Keratinocyte (primary cell): Measurements from ENCODE around the gene TOMM22. TPM values are rescaled to one million over a fixed set of nuclear protein-coding genes. Genes with fewer than 3 reads are reported as not detected.

Source experiments
- DNase-seq: peaks from one replicate; pipeline ENCODE4 v3.0.0-alpha.2; 2011; ENCODE audit warnings: low read depth, missing footprints, low spot score
- FAIRE-seq: peaks from 2 replicates; lab custom pipeline; 2011; peaks lifted over from hg19 to GRCh38; lab: Jason Lieb, UNC
- H2AFZ ChIP-seq: 2 replicates; pipeline ENCODE4 v1.6.0; 2012; ENCODE audit warnings: low read length, control low read depth, inconsistent platforms; ENCODE audit not compliant: control insufficient read depth
- H3K27ac ChIP-seq: 2 replicates; pipeline ENCODE4 v1.5.1; 2011; ENCODE audit warnings: low read length; ENCODE audit not compliant: control insufficient read depth, insufficient read depth
- H3K27me3 ChIP-seq: 3 replicates; pipeline ENCODE4 v1.6.0; 2011; ENCODE audit warnings: low read length; ENCODE audit not compliant: control insufficient read depth, insufficient read depth; ENCODE audit errors: extremely low read depth
- H3K36me3 ChIP-seq, 2 experiments: 2 replicates in 1 of 2; 3 replicates in 1 of 2; pipeline ENCODE4 v1.5.1; 2011; ENCODE audit warnings: low read length in 2 of 2, mild to moderate bottlenecking in 1 of 2; ENCODE audit not compliant: control insufficient read depth in 2 of 2, insufficient read depth in 2 of 2; ENCODE audit errors: extremely low read depth in 1 of 2
- H3K4me1 ChIP-seq: 3 replicates; pipeline ENCODE4 v1.5.1; 2011; ENCODE audit warnings: low read length; ENCODE audit not compliant: control insufficient read depth, insufficient read depth; ENCODE audit errors: extremely low read depth
- H3K4me2 ChIP-seq: 3 replicates; pipeline ENCODE4 v1.6.0; 2011; ENCODE audit warnings: low read depth, low read length; ENCODE audit not compliant: control insufficient read depth, insufficient read depth; ENCODE audit errors: extremely low read depth
- H3K4me3 ChIP-seq, 3 experiments: fragments of 200-600 bp in 1 of 3; sonication (generic) in 1 of 3; 2 replicates in 2 of 3; 3 replicates in 1 of 3; pipeline ENCODE4 v1.5.1; 2011 to 2016; ENCODE audit warnings: low read length in 3 of 3, mild to moderate bottlenecking in 3 of 3, control low read depth in 2 of 3, inconsistent platforms in 1 of 3, low read depth in 1 of 3, mixed read lengths in 1 of 3, mixed run types in 1 of 3, moderate library complexity in 1 of 3; ENCODE audit not compliant: control insufficient read depth in 2 of 3, insufficient read depth in 2 of 3; ENCODE audit errors: extremely low read depth in 1 of 3
- H3K79me2 ChIP-seq: 2 replicates; pipeline ENCODE4 v1.6.0; 2012; ENCODE audit warnings: low read length; ENCODE audit not compliant: control insufficient read depth, insufficient read depth
- H3K9ac ChIP-seq: 3 replicates; pipeline ENCODE4 v1.6.0; 2011; ENCODE audit warnings: low read length; ENCODE audit not compliant: control insufficient read depth, insufficient read depth; ENCODE audit errors: extremely low read depth
- H3K9me1 ChIP-seq: 3 replicates; pipeline ENCODE4 v1.6.0; 2011; ENCODE audit warnings: low read length; ENCODE audit not compliant: control insufficient read depth, insufficient read depth; ENCODE audit errors: extremely low read depth
- H3K9me3 ChIP-seq: 2 replicates; pipeline ENCODE4 v1.5.1; 2012; ENCODE audit warnings: low read depth, low read length; ENCODE audit not compliant: control insufficient read depth
- H4K20me1 ChIP-seq: 3 replicates; pipeline ENCODE4 v1.6.0; 2011; ENCODE audit warnings: low read length; ENCODE audit not compliant: control insufficient read depth, insufficient read depth; ENCODE audit errors: extremely low read depth
- EZH2 ChIP-seq: IDR thresholded peaks from one replicate; pipeline ENCODE4 v1.6.1; 2012; ENCODE audit warnings: inconsistent platforms, mild to moderate bottlenecking, low read length, moderate library complexity
- dilution Hi-C: fragments of 300-500 bp; cut with MboI; formaldehyde crosslinking; loops from one replicate; pipeline ENCODE4 v1.7.0; 2020; ENCODE audit warnings: low sequenced_read_pairs; ENCODE audit not compliant: extremely low pct_ligation_motif_present
- polyA plus RNA-seq, 5 experiments: library from polyadenylated mRNA; depleted of rRNA in 3 of 5; stranded (reverse) in 3 of 5; stranded (forward) in 1 of 5; unstranded in 1 of 5; fragments of >200 nt; gene quantifications; 1 replicate in 1 of 5; 2 replicates in 3 of 5; 3 replicates in 1 of 5; pipeline versions ENCODE4 v1.2.1 to v1.2.3, GENCODE V29; 2011 to 2012; ENCODE audit warnings: missing spikeins in 2 of 5, low read depth in 1 of 5, low replicate concordance in 1 of 5
- TF ChIP-seq, protein P1 (sequence below), 3 experiments: IDR thresholded peaks in 1 of 3; conservative IDR thresholded peaks in 1 of 3; optimal IDR thresholded peaks in 1 of 3; 2 replicates in 2 of 3; 3 replicates in 1 of 3; pipeline versions ENCODE3 to v1.5.1; 2011; ENCODE audit warnings: low read length in 3 of 3, mild to moderate bottlenecking in 3 of 3, moderate library complexity in 2 of 3, control low read depth in 1 of 3, inconsistent platforms in 1 of 3; ENCODE audit not compliant: insufficient read depth in 2 of 3; ENCODE audit errors: extremely low read depth in 1 of 3

TOMM22 gene
- polyA plus RNA-seq, 1 donor (not counting 4 experiments of a cell fraction or from before 2014, with no cell fraction given), result 81.8 TPM

DNA sequence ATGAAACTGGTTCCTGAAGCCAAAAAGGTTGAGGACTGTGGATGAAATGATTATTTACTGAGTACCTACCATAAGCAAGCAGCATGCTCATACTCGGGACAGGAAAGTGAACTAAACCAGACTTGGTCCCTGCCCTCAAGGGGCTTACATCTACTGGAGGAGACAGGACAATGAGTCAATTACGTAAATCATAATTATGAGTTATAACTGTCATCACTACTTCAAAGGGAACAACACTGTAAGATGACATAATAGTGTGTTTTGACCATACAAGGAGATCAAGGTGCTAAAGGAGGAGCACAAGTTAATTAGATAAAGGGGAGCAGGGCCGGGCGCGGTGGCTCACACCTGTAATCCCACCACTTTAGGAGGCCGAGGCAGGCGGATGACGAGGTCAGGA is 28.0 kb upstream of the TOMM22 start:
- H3K36me3 ChIP-seq, result no peaks in the 10 kb centered on the region
- dilution Hi-C loops, result no loop called here
- FAIRE-seq, result no peak

DNA sequence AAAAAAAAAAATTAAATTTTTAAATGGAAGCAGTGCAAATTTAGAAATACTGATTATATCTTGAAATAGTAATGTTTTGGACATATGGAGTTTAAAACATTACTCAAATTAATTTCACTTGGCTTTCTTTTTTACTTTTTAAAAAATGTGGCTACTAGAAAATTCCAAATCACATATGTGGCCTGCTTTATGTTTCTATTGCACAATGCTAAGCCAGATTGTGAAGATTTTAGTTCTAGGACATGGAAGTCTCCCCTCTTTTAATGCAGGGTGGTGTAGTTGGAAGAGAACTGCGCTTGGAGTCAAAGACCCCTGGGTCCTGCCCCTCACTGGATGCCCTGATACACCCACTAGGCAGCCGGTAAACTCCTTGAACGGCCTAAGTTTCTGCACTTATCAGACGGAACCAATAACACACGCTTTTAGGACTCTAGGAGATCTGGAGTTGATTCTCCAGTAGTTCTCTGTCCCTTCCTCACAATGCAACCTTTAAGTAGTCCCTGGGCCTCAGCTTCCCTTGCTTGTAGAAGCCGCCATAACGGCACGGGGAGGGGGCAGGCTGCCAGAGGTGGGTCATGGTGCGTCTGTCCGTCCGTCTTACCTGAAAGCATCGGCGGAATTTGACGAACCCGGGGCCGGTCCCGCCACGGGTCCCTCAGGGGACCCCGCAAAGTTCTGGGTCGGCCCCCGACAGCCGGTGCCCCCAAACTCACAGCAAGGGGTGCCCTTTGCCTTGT is 26.1 kb upstream of the TOMM22 start:
- no peak for DNase-seq
- dilution Hi-C loops, result no loop called here

More for the DNA sequence above, 28.0 kb upstream of the TOMM22 start:
- no peaks in the 10 kb centered on the region for H3K27me3 ChIP-seq
- DNase-seq, result no peak
- no peak overlapping the region for H3K4me2 ChIP-seq
- H3K9me3 ChIP-seq, result no peaks in the 10 kb centered on the region
- H3K79me2 ChIP-seq, result peaks cover 11% of the 10 kb centered on the region
- no peak overlapping the region for H3K4me3 ChIP-seq
- H3K27ac ChIP-seq, result no peak overlapping the region
- no peak overlapping the region for H2AFZ ChIP-seq
- H4K20me1 ChIP-seq, result no peaks in the 10 kb centered on the region
- H3K9me1 ChIP-seq, result no peaks in the 10 kb centered on the region
- H3K4me1 ChIP-seq, result peaks cover 16% of the 10 kb centered on the region
- H3K9ac ChIP-seq, result no peak overlapping the region
- TF ChIP-seq, protein P1, sequence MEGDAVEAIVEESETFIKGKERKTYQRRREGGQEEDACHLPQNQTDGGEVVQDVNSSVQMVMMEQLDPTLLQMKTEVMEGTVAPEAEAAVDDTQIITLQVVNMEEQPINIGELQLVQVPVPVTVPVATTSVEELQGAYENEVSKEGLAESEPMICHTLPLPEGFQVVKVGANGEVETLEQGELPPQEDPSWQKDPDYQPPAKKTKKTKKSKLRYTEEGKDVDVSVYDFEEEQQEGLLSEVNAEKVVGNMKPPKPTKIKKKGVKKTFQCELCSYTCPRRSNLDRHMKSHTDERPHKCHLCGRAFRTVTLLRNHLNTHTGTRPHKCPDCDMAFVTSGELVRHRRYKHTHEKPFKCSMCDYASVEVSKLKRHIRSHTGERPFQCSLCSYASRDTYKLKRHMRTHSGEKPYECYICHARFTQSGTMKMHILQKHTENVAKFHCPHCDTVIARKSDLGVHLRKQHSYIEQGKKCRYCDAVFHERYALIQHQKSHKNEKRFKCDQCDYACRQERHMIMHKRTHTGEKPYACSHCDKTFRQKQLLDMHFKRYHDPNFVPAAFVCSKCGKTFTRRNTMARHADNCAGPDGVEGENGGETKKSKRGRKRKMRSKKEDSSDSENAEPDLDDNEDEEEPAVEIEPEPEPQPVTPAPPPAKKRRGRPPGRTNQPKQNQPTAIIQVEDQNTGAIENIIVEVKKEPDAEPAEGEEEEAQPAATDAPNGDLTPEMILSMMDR (optimal IDR thresholded peaks at IDR 0.05 in 1 of 3, IDR thresholded peaks at IDR 0.05 in 1 of 3, conservative IDR thresholded peaks at IDR 0.05 in 1 of 3; ENCODE audit: extremely low read depth in 1 of 3, insufficient read depth in 2 of 3, low read length in 3 of 3), result no peak
- TF ChIP-seq EZH2, result no peak

More for the DNA sequence above, 26.1 kb upstream of the TOMM22 start:
- Histone ChIP-seq H3K27ac (peak overlapping the region; percentile 100), H3K9me3 (no peaks in the 10 kb centered on the region), H3K4me3 (peak overlapping the region; percentile 63 to 79 (median 73)), H3K4me1 (peaks cover 12% of the 10 kb centered on the region), H3K4me2 (peak overlapping the region; percentile 88), H3K9me1 (no peaks in the 10 kb centered on the region), H4K20me1 (no peaks in the 10 kb centered on the region), H3K79me2 (peaks cover 11% of the 10 kb centered on the region), H3K36me3 (no peaks in the 10 kb centered on the region), H3K9ac (peak overlapping the region; percentile 98), H3K27me3 (no peaks in the 10 kb centered on the region), H2AFZ (peak overlapping the region; percentile 99)
- no peak for TF ChIP-seq EZH2
- TF ChIP-seq, protein P1 (optimal IDR thresholded peaks at IDR 0.05 in 1 of 3, IDR thresholded peaks at IDR 0.05 in 1 of 3, conservative IDR thresholded peaks at IDR 0.05 in 1 of 3; ENCODE audit: extremely low read depth in 1 of 3, insufficient read depth in 2 of 3, low read length in 3 of 3), result no peak
- no peak for FAIRE-seq
